CD4-positive, alpha-beta memory T cell (primary cell): Measurements from ENCODE around the gene CDK3. TPM values are rescaled to one million over a fixed set of nuclear protein-coding genes. Genes with fewer than 3 reads are reported as not detected.
A peak's percentile ranks its signal among the peaks of the same experiment; 100 is the strongest.

Experiments
- CTCF ChIA-PET: fragments of 350-600 bp; sonication (Branson Sonifier 250); formaldehyde crosslinking; loops from one replicate; lab custom pipeline; 2021; ENCODE audit warnings: inconsistent platforms; ENCODE audit not compliant: partially characterized antibody; lab: Charles Lee
- POLR2A ChIA-PET: fragments of 350-600 bp; sonication (Branson Sonifier 250); formaldehyde crosslinking; loops from one replicate; lab custom pipeline; 2021; ENCODE audit not compliant: partially characterized antibody; lab: Charles Lee
- DNase-seq, 5 donors: peaks; one replicate each; pipeline versions ENCODE4 v3.0.0 to v3.0.0-alpha.2; 2020 to 2022; ENCODE audit warnings: mixed read lengths in 1 of 5
- H3K27ac ChIP-seq: one replicate; pipeline ENCODE4 v1.7.0; 2013; ENCODE audit warnings: low read depth, low read length
- H3K27me3 ChIP-seq: 2 replicates; pipeline ENCODE4 v1.7.0; 2013; ENCODE audit warnings: mild to moderate bottlenecking, low read length, moderate library complexity; ENCODE audit not compliant: insufficient read depth
- H3K36me3 ChIP-seq: 2 replicates; pipeline ENCODE4 v1.7.0; 2013; ENCODE audit warnings: mild to moderate bottlenecking, low read length, moderate library complexity; ENCODE audit not compliant: insufficient read depth
- H3K4me1 ChIP-seq: 2 replicates; pipeline ENCODE4 v1.7.0; 2013; ENCODE audit warnings: mild to moderate bottlenecking, low read length, moderate library complexity; ENCODE audit not compliant: insufficient read depth
- H3K4me3 ChIP-seq, 2 donors: one replicate each; pipeline ENCODE4 v1.7.0; 2013; ENCODE audit warnings: low read length in 2 of 2, mild to moderate bottlenecking in 1 of 2
- H3K9me3 ChIP-seq, 2 donors: one replicate each; pipeline ENCODE4 v1.7.0; 2013; ENCODE audit warnings: low read length in 2 of 2, control low read depth in 1 of 2; ENCODE audit not compliant: control insufficient read depth in 1 of 2
- H3K27ac Mint-ChIP-seq, 7 donors: one replicate each; pipeline ENCODE4 v1.8.0; 2020 to 2021; ENCODE audit warnings: mixed read lengths in 7 of 7, mild to moderate bottlenecking in 6 of 7, inconsistent platforms in 3 of 7, moderate library complexity in 3 of 7
- H3K27me3 Mint-ChIP-seq, 2 donors: one replicate each; pipeline ENCODE4 v1.8.0; 2020 to 2021; ENCODE audit warnings: mixed read lengths in 2 of 2
- H3K36me3 Mint-ChIP-seq, 2 donors: one replicate each; pipeline ENCODE4 v1.8.0; 2020 to 2021; ENCODE audit warnings: mixed read lengths in 2 of 2, inconsistent platforms in 1 of 2, mild to moderate bottlenecking in 1 of 2
- H3K4me1 Mint-ChIP-seq, 4 donors: one replicate each; pipeline ENCODE4 v1.8.0; 2020 to 2021; ENCODE audit warnings: mixed read lengths in 4 of 4, mild to moderate bottlenecking in 1 of 4
- H3K4me3 Mint-ChIP-seq, 8 donors: one replicate each; pipeline ENCODE4 v1.8.0; 2020 to 2021; ENCODE audit warnings: mixed read lengths in 8 of 8, mild to moderate bottlenecking in 7 of 8, moderate library complexity in 6 of 8, inconsistent platforms in 3 of 8
- H3K9me3 Mint-ChIP-seq, 8 donors: one replicate each; pipeline ENCODE4 v1.8.0; 2020 to 2021; ENCODE audit warnings: mixed read lengths in 8 of 8, mild to moderate bottlenecking in 5 of 8, inconsistent platforms in 3 of 8, moderate library complexity in 1 of 8
- intact Hi-C: fragments of 100-400 bp; cut with micrococcal nuclease; formaldehyde crosslinking; loops from one replicate; pipeline ENCODE4 v1.15.1; 2023
- polyA plus RNA-seq, 2 donors: library from polyadenylated mRNA; unstranded; fragments of 300-500 nt; fragmentation: Illumina TruSeq; gene quantifications; one replicate each; pipeline ENCODE4 v1.2.3, GENCODE V29; 2021
- total RNA-seq, 2 experiments: library from RNA; stranded (reverse); gene quantifications; one replicate each; pipeline ENCODE4 v1.2.3, GENCODE V29; 2021

The CDK3 gene
- total and polyA plus RNA-seq, 4 experiments from 2014 or later, result 1.0 to 9.7 (median 5.4) TPM

DNA sequence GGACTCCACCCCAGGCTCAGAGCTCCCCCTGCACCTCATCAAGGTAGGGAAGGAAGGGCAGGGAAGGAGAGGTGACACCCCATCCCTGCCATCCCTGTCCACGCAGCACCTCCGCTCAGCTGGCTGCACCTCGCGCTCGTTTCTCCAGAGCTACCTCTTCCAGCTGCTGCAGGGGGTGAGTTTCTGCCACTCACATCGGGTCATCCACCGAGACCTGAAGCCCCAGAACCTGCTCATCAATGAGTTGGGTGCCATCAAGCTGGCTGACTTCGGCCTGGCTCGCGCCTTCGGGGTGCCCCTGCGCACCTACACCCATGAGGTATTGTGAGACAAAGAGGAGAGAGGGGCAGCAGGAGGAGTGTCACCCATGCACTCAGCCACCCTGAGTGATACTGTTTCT, 1.4 kb downstream of the CDK3 start:
- intact Hi-C loops, result no loop called here
- H3K4me1 ChIP-seq, result peaks cover 6% of the 10 kb centered on the region
- POLR2A ChIA-PET, result no interaction called here
- Mint-ChIP-seq H3K9me3 (no peaks in the 10 kb centered on the region), H3K4me1 (peaks cover 5 to 16% (median 9%) of the 10 kb centered on the region in 4 donors), H3K36me3 (peaks cover 0 to 4% of the 10 kb centered on the region in 2 donors), H3K27me3 (no peaks in the 10 kb centered on the region), H3K4me3 (no peak overlapping the region), H3K27ac (no peak overlapping the region)
- DNase-seq, result no peak
- no peaks in the 10 kb centered on the region for H3K27me3 ChIP-seq
- CTCF ChIA-PET, result interaction anchor here (1.0 to 8.2 kb wide), 9 partner anchors 9 to 396 kb away, joined by 3 to 120 read pairs (median 4); partner anchors contain the start of gene MRPL38
- no peaks in the 10 kb centered on the region for H3K36me3 ChIP-seq
- no peak overlapping the region for H3K27ac ChIP-seq
- H3K4me3 ChIP-seq, result no peak overlapping the region
- H3K9me3 ChIP-seq, result no peaks in the 10 kb centered on the region

GRCh38 chr17:76003915-76004314, 3.3 kb downstream of the CDK3 start:
- H3K27ac ChIP-seq, result no peak overlapping the region
- Mint-ChIP-seq H3K4me3 (no peak overlapping the region), H3K27me3 (no peaks in the 10 kb centered on the region), H3K36me3 (peaks cover 0 to 4% of the 10 kb centered on the region in 2 donors), H3K4me1 (peaks cover 0 to 5% (median 0%) of the 10 kb centered on the region in 4 donors), H3K27ac (no peak overlapping the region), H3K9me3 (no peaks in the 10 kb centered on the region)
- H3K27me3 ChIP-seq, result no peaks in the 10 kb centered on the region
- CTCF ChIA-PET, result interaction anchor here (0.6 to 8.2 kb wide), 15 partner anchors 7 to 381 kb away, joined by 3 to 120 read pairs (median 5); partner anchors contain the start of genes MRPL38, SPHK1 and TRIM65
- H3K36me3 ChIP-seq, result no peaks in the 10 kb centered on the region
- H3K4me3 ChIP-seq, result no peak overlapping the region
- intact Hi-C loops, result no loop called here
- no peaks in the 10 kb centered on the region for H3K4me1 ChIP-seq
- DNase-seq, result no peak
- no peaks in the 10 kb centered on the region for H3K9me3 ChIP-seq
- POLR2A ChIA-PET, result interaction anchor here (3.8 kb wide), 1 partner anchor 99 kb away, joined by 23 read pairs; the partner anchor contains the start of gene MRPL38

DNA sequence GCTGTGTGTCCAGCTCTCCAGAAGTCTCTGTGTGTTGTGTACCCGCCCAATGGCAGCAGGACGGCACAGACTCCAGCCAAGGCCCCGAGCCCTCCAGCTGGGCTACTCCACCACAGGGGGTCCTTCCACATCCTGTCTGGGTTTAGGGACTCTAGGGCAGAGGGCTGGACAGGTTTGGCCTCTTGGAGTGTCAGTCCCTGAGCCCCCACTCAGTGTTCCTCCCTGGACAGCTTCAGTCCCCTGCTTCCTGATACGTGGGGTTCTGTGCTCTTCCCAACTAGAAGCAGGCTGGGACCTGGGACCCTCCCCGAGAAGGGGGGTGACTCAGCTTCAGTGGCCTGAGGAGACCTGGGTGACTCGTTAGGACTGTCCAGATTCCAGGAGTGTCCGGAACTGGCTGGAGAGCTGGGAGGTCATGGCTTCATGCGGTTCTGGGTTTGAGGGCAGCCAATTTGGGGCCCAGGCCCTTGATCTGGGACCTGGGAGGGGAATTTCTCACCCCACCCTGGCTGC, 4.2 kb downstream of the CDK3 start:
- no peaks in the 10 kb centered on the region for H3K4me1 ChIP-seq
- no peaks in the 10 kb centered on the region for H3K9me3 ChIP-seq
- H3K36me3 ChIP-seq, result no peaks in the 10 kb centered on the region
- Mint-ChIP-seq H3K27ac (no peak overlapping the region), H3K27me3 (no peaks in the 10 kb centered on the region), H3K9me3 (no peaks in the 10 kb centered on the region), H3K36me3 (peaks cover 0 to 4% of the 10 kb centered on the region in 2 donors), H3K4me1 (peaks cover 0 to 5% (median 2%) of the 10 kb centered on the region in 4 donors), H3K4me3 (no peak overlapping the region)
- POLR2A ChIA-PET, result interaction anchor here (1.0 to 3.8 kb wide), 3 partner anchors 25 to 220 kb away, joined by 4 to 23 read pairs (median 6); partner anchors contain the start of genes ACOX1, MRPL38, TEN1 and UNK
- H3K27ac ChIP-seq, result no peak overlapping the region
- intact Hi-C loops, result loop anchor here (1.0 to 5.0 kb wide), 2 partner anchors 100 to 253 kb away; no protein-coding TSS in a partner anchor
- CTCF ChIA-PET, result interaction anchor here (0.6 to 8.2 kb wide), 23 partner anchors 8 to 488 kb away, joined by 3 to 120 read pairs (median 4); partner anchors contain the start of genes GALK1, MRPL38 and TRIM65
- no peak for DNase-seq
- H3K27me3 ChIP-seq, result no peaks in the 10 kb centered on the region
- no peak overlapping the region for H3K4me3 ChIP-seq

DNA sequence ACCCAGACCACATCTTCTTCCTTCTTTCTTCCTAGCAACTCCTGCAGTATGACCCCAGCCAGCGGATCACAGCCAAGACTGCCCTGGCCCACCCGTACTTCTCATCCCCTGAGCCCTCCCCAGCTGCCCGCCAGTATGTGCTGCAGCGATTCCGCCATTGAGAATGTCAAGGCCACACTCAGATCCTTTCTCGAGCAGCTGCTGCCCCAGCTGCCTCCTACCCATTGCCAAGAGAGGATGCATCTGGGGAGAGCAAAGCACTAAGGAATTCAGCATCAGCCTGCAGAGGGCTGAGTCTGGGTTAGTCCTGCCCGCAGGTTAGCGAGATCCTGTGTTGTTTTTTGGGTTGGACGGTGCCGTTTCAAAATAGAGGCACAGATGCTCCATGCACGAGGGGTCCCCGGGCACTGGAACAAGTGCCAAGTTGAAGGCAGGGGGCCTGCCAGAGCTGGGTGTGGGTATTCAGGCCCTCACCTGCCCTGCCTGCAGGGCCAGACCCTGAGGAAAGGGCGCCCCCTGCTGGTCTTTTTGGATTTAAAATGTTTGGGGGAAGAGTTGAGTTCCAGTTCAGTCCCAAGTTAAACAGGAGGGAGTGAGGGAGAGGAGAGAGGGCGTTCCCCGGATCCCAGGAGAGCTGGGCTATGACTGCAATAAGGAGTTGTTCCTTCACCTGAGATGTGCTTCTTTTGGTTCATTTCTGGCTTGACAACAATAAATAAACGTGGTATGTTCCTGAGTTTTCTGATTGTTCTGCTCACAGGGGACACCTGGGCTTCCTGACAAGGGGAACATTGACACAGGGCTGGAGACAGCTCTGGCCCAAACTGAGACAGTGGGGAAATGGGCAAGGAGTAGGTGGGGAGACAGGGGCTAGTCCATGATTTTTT, 4.9 kb downstream of the CDK3 start:
- H3K4me3 Mint-ChIP-seq, result no peak overlapping the region
- H3K36me3 Mint-ChIP-seq, result peaks cover 0 to 4% of the 10 kb centered on the region in 2 donors
- no peaks in the 10 kb centered on the region for H3K9me3 Mint-ChIP-seq
- Histone ChIP-seq H3K36me3 (no peaks in the 10 kb centered on the region), H3K27me3 (no peaks in the 10 kb centered on the region), H3K4me3 (no peak overlapping the region), H3K27ac (no peak overlapping the region), H3K4me1 (no peaks in the 10 kb centered on the region), H3K9me3 (no peaks in the 10 kb centered on the region)
- ChIA-PET POLR2A (interaction anchor here (1.0 to 3.8 kb wide), 3 partner anchors 26 to 221 kb away, joined by 4 to 23 read pairs (median 6); partner anchors contain the start of genes ACOX1, MRPL38, TEN1 and UNK), CTCF (interaction anchor here (0.8 to 8.2 kb wide), 26 partner anchors 9 to 488 kb away, joined by 3 to 120 read pairs (median 4); partner anchors contain the start of genes FBF1, GALK1, MRPL38 and TRIM65)
- H3K27ac Mint-ChIP-seq, result peak overlapping the region in 4 of 7 donors; percentile 2 to 59 (median 24)
- intact Hi-C loops, result loop anchor here (1.0 to 5.0 kb wide), 2 partner anchors 100 to 253 kb away; no protein-coding TSS in a partner anchor
- H3K4me1 Mint-ChIP-seq, result peaks cover 0 to 5% (median 3%) of the 10 kb centered on the region in 4 donors
- no peaks in the 10 kb centered on the region for H3K27me3 Mint-ChIP-seq
- DNase-seq, result peak; percentile 68 to 76 (median 74)

- H3K9me3 Mint-ChIP-seq, result no peaks in the 10 kb centered on the region
- Histone ChIP-seq H3K27ac (no peak overlapping the region), H3K9me3 (no peaks in the 10 kb centered on the region), H3K27me3 (no peaks in the 10 kb centered on the region), H3K36me3 (no peaks in the 10 kb centered on the region), H3K4me3 (no peak overlapping the region), H3K4me1 (no peaks in the 10 kb centered on the region)
- peaks cover 0 to 5% (median 3%) of the 10 kb centered on the region in 4 donors for H3K4me1 Mint-ChIP-seq
- intact Hi-C loops, result loop anchor here (5.0 kb wide), 1 partner anchor 255 kb away; no protein-coding TSS in a partner anchor
- no peak overlapping the region for H3K27ac Mint-ChIP-seq
- ChIA-PET POLR2A (no interaction called here), CTCF (interaction anchor here (2.6 to 11.7 kb wide), 4 partner anchors 10 to 292 kb away, joined by 11 to 168 read pairs (median 70); partner anchors contain the start of gene MRPL38)
- H3K27me3 Mint-ChIP-seq, result no peaks in the 10 kb centered on the region
- H3K36me3 Mint-ChIP-seq, result peaks cover 0 to 4% of the 10 kb centered on the region in 2 donors
- H3K4me3 Mint-ChIP-seq, result no peak overlapping the region
- DNase-seq, result no peak
These were observed 6.6 kb downstream of the CDK3 start for GRCh38 chr17:76007131-76007849.

GRCh38 chr17:76007850-76008165, 7.2 kb downstream of the CDK3 start:
- intact Hi-C loops, result loop anchor here (5.0 kb wide), 1 partner anchor 256 kb away; no protein-coding TSS in a partner anchor
- DNase-seq, result no peak
- Histone ChIP-seq H3K27ac (no peak overlapping the region), H3K4me3 (no peak overlapping the region), H3K36me3 (no peaks in the 10 kb centered on the region), H3K9me3 (no peaks in the 10 kb centered on the region), H3K4me1 (no peaks in the 10 kb centered on the region), H3K27me3 (no peaks in the 10 kb centered on the region)
- H3K4me3 Mint-ChIP-seq, result no peak overlapping the region
- CTCF ChIA-PET, result interaction anchor here (0.6 to 11.7 kb wide), 5 partner anchors 10 to 291 kb away, joined by 3 to 168 read pairs (median 21); partner anchors contain the start of gene MRPL38
- POLR2A ChIA-PET, result interaction anchor here (2.5 kb wide), 1 partner anchor 103 kb away, joined by 6 read pairs; the partner anchor contains the start of gene MRPL38
- peaks cover 0 to 5% (median 3%) of the 10 kb centered on the region in 4 donors for H3K4me1 Mint-ChIP-seq
- H3K27me3 Mint-ChIP-seq, result no peaks in the 10 kb centered on the region
- H3K36me3 Mint-ChIP-seq, result peaks cover 0 to 4% of the 10 kb centered on the region in 2 donors
- no peaks in the 10 kb centered on the region for H3K9me3 Mint-ChIP-seq
- no peak overlapping the region for H3K27ac Mint-ChIP-seq
